M059J (cell line): Measurements from ENCODE around the gene MLLT10. TPM values are rescaled to one million over a fixed set of nuclear protein-coding genes. Genes with fewer than 3 reads are reported as not detected.
"Not testable (repeated sequence)": the region's sequence is repeated elsewhere in the genome, so short reads cannot be mapped to it uniquely, and the experiment has no call there.

Experiments used
- DNase-seq: peaks from one replicate; pipeline ENCODE4 v3.0.0-alpha.2; 2012; ENCODE audit warnings: low read depth
- total RNA-seq: library from RNA; depleted of rRNA; stranded (reverse); fragments of >200 nt; shearing (Covaris generic); gene quantifications from 2 replicates; pipeline ENCODE4 v1.2.3, GENCODE V29; 2014

MLLT10 gene
- total RNA-seq, 1 experiment from 2014 or later = 9.1 TPM

DNA sequence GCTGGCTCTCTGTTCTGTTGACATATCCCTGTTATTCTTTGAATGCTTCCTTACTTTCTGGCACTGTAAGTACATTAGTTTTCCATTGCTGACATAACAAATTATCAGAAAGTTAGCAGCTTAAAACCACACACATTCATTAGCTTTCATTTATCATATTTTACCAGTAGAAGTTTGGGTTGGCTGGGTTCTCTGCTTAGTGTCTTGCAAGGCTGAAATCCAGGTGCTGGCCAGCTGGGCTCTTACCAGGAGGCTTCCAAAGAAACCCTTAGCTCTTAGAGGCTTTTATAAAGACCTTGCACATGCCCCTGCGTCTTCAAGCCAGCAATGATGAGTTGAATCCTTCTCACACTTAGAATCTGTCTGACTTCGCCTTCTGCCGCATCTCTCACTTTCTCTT is 160.6 kb downstream of the MLLT10 start:
- DNase-seq = no peak

DNA sequence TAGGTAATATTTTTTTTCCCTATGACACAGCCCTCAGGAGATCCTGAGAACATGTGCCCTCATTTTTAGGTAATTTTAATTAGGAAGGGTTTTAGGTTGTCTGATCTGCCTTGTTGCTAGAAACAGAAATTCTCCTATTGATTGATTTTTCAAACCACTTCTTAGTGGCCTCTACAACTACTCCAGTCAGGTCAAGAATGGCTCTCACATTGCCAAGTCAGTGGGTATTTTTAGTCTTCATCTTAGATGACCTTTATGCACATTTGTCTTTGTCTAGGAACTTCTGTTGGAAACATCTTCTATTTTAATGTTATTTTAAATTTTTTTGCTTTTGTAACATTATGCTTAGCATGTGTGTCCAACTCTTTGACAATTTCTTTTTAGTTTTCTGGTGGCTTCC is 162.3 kb downstream of the MLLT10 start:
- DNase-seq = no peak

DNA sequence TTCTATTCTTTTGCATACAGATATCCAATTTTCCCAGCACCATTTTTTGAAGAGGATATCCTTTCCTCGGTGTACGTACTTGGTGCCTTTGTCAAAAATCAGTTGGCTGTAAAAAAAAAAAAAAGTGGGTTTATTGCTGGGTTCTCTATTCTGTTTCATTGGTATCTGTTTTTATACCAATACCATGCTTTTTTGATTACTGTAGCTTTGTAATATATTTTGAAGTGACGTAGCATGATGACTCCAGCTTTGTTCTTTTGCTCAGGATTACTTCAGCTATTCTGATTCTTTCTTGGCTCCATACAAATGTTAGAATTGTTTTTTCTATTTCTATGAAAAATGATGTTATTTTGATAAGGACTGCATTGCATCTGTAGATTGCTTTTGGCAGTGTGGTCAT is 165.5 kb downstream of the MLLT10 start:
- no peak for DNase-seq

DNA sequence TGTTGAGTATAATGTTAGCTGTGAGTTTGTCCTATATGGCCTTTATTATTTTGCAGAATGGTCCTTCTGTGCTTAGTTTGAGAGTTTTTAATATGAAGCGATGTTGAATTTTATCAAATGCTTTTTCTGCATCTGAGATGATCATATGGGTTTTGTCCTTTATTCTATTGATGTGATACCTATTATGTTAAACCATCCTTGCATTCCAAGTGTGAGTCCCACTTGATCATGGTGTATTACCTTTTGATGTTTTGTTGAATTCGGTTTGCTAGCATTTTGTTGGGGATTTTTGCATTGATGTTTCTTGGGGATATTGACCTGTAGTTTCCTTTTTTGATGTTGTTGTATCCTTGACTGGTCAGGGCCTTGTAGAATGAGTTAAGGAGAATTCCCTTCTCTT is 166.4 kb downstream of the MLLT10 start:
- no peak for DNase-seq

DNA sequence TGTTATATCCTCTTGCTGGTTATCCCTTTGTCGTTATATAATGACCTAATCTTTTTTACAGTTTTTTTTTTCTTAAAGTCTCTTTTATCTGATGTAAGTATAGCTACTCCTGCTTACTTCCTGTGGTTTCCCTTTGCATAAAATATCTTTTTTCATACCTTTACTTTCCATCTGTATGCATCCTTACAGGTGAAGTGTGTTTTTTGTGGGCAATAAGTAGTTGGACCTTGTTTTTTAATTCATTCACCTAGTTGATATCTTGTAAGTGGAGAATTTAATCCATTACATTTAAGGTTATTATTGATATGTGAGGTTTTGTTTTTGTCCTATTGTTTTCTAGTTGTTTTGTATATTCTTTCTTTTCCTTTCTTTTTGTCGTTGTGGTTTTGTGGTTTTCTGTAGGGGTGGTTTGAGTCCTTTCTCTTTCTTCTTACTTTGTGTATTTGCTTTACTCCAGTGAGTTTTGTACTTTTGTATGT is 168.6 kb downstream of the MLLT10 start:
- DNase-seq = peak; percentile 18

DNA sequence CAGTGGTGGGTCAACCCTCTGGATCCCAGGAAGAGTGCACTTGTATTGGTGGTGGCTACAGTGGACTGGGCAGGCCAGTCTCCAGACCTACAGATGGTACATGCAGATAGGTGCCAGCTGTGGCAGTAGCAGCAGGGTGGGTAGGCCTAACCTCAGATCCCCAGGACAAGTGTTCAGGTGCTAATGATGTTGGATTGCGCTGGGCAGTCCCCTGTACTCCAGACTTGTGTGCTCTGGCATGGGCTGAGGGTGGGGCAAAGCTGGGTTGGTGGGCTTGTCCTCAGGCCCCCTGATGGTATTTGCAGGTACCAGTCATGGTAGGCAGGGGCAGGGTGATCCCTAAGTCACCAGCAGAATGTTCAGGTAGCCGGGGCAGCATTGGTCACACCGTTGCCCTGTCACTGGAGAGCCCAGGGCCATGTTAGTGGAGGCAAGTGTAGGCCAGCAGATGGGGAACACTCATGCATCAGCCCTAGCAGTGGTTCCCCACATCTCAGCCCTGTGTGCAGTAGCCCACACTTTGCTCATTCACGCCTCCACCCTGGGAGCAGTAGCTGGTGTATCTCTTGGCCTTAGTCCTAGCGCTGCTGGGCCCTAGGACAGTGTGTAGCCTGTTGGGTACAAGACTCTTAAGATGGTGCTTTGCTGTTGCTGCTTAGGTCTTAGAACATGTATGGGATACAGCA is 171.3 kb downstream of the MLLT10 start:
- DNase-seq = no peak

DNA sequence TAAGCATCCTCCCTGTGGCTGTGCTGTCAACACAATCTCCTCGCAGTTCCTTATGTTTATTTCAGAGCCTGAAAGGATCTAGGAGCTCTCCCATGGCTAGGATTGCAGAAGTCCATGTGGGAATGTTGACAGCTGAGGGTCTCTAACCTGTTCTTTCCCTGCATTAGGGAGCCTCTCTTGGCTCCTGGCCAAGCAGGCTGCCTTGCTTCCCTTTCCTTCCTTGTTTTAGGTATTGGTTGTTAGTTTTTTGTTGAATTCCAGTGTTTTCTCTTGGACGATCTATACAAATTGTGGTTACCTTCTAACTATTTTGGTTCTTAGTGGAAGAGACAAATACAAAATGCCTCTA is 171.8 kb downstream of the MLLT10 start:
- DNase-seq = no peak

DNA sequence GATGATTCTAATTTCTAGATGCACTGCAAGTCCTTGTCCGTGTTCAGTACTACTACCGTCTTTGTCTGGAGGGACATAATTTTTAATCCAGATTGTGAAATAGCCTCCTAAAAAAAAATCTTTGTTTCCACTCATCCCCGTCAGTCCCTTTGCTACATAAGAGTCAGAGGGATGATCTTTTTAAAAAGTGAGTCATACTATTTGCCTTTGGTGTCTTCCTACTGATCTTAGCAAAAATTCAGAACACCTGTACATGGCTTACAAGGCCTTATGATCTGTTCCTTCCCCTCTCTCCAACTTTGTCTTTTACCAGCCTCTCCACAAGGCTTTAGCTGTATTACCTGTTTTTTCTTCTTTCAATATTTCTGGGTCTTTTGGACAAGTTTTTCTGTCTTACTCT is 173.5 kb downstream of the MLLT10 start:
- DNase-seq = no peak

DNA sequence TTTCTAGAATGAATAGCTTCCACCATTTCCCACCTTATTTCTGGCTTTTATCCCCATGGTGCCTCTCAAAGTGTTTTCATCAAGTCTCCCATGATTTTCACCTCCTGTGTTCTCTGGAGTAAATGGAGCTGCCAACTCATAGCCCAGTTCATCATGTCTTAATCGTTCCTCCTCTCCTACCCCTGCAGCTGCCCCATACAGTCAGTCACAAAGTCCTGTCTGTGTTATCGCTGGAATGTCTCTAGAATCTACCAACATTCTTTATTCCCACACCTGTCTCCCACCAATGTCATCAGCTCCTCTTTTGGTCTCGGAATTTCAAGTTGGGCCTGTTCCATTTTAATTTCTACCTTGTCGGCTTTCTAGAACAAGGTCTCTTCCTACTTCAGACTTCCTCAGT is 178.9 kb downstream of the MLLT10 start:
- no peak for DNase-seq

DNA sequence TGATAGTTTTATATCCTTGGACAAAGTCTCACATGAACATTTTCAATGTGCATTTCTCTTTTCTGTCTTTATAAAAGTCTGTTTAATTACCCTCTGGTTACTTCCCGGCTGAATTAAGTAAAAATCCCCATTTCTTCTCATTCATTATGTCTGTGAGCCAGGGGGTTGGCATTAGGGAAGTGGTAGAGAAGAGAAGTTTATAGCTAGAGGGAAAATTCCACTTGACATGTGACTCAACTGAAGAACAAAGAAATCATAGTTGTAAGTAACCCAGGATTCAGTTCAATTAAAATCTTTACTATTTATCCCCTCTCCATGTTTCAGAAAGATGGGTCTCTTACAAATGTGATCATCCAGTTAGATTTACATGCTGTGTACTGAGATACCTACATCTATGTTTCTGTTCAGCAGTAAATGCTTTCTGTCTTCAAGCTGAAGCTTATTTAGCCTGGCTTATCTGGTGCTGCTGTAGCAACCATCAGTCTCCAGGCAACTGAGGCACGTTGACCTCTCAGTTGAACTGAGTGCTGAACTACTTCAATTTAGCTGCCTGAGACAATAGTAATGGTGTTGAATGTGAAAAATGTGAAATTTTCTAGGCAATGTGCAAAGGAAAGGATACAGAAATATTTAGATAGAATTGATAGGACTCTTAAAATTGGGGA is 181.6 kb downstream of the MLLT10 start:
- DNase-seq = peak; percentile 76

DNA sequence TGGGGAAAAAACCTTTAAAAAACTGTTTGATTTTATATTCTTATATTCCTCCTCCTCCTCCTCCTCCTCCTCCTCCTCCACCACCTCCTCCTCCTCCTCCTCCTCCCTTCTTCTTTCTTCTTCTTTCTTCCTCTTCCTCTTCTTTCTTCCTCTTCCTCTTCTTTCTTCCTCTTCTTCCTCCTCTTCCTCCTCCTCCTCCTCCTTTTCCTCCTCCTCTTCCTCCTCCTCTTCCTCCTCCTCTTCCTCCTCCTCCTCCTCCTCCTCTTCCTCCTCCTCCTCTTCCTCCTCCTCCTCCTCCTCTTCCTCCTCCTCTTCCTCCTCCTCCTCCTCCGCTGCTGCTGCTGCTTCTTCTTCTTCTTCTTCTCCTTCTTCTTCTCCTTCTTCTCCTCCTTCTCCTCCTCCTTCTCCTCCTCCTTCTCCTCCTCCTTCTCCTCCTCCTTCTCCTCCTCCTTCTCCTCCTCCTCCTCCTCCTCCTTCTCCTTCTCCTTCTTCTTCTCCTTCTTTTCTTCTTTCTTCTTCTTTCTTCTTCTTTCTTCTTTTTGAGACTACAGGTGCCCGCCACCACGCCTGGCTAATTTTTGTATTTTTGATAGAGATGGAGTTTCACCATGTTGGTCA is 183.5 kb downstream of the MLLT10 start:
- DNase-seq = not testable (repeated sequence)

DNA sequence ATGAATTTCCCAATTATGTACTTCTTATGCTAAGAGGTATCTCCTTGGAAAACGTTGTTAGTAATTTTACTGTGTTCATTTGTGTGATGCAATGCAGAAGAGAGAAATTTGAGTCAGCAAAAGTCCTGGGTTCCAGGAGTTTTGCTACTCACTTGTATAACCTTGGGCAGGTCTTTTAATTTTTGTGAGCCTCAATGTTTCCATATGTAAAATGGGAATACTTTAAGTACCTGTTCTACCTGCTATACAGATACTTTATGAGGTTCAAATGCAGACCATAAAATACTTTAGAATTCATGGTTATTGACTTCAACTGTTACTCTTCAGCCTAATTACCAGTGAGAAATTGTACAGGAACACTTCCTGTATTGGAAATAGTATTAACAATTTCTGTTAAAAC is 185.5 kb downstream of the MLLT10 start:
- no peak for DNase-seq

DNA sequence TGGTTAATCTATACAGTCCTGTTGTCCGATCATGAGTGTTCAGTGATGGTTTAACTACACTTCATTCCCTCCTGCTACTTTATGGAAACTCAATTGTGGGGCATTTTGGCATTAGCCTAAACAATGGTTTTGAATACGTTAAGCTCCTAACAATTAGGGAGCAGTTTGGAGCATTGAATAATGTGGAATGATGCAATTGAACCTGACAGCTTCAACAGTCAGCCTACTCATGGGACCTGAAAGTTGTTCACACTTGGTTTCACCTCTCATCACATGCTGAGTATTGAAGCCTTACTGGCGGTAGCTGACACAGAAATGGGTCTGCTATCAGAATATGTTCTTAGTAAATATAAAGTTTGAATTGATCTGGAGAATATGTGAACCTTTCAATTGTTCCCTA is 186.1 kb downstream of the MLLT10 start:
- peak; percentile 38 for DNase-seq

DNA sequence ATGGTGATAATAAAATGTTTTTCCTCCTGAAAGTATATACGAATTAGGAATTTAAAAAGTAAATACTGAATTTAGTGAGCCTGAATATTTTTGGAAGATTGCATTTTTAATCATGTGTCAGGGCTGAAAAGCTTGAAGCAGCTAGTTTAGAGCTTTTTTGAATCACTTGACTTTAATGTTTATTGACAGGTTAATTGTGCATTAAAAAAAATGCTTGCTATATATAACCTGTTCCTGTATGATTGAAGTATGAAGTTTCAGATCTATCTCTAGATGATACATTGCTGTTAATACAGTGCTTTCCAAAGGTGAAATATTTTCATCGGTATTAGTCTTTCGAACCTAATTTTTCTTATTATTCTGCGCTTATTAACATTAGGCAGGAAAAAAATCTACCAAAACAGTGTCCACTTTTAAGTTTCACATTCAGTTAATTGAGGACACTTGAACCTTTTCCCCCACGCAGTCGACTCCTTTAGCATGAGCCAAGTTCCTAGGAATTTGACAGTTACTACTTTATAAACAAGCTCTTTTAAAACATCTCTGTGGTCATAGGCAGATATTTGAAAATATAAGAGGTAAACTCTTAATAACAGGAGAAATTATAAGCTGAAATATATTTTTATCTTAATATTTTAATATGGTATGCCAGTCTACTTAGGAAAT is 187.1 kb downstream of the MLLT10 start:
- DNase-seq = peak; percentile 53

DNA sequence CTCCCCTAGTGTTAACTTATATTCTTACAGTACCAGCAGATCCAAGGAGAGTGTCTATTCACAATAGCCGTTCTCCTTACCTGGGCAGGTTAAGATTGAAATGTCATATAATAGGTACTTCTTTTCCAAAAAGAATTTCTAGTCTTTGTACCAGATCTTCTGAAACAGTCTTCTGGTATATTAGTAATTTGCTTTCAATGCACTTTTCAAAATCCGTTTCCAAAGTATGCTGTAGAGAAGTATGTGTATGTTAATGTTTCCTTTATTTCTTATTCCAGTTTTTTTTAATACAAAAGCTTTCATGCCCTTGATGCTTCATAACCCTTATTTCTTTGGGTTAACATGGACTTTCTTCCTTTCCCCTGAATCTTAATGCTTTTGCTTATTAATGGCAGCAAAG is 188.2 kb downstream of the MLLT10 start:
- no peak for DNase-seq

DNA sequence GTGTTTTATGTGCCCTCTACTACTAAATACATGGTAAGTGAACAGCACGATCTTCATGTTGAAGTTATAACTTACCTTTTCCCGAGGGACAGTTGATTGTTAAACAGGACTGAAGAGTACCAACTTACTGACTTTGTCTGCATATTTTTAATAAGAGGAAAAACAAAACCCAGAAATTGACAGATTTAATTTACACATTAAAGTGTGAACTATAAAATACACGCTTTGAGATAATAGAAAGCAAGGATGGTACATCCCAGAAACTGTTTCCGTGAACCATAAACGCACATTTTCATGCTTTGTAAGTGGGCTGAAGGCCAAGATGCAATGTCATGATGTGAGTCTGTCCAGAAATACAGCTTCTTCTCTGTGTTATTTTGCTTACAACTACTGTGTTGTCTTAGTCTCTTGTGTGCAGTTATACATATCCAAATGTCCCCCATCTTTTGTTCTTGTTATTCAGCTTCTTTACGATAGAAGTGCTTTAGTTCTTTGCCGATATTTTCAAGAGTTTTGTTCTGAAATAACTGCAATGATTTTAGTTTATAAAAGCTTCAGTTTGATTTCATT is 190.1 kb downstream of the MLLT10 start:
- peak; percentile 14 for DNase-seq

DNA sequence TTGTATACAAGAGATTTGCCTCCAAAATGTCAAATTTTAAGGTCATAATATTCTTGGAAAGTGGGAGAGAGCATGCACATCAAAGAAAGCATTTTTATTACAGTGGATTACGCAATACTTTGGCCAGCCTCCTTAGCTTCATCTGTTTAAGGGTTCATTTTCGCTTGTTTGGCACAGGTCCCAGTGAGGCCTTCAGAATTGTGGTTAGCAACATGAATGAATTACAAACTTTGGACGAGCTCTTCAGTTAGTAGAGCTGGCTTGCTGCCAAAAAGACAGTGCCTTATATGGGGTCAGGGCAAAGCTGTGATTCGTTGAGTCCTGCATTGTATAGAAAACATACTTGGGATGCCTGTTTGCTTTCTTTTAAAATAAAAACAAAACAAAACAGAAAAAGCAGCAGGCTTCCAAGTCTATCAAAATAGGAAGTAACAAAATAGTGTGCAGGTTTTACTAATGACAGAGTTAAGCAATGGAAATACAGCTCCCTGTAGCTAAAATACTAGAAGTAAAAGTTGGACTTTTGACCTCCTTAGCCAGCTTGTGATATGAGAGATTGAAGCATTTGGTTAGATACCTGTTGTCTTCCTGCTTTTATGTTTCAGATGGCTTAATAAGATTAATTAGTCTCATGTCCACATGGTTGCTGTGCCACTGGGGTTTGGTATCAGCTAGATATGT is 190.8 kb downstream of the MLLT10 start:
- peak; percentile 97 for DNase-seq

DNA sequence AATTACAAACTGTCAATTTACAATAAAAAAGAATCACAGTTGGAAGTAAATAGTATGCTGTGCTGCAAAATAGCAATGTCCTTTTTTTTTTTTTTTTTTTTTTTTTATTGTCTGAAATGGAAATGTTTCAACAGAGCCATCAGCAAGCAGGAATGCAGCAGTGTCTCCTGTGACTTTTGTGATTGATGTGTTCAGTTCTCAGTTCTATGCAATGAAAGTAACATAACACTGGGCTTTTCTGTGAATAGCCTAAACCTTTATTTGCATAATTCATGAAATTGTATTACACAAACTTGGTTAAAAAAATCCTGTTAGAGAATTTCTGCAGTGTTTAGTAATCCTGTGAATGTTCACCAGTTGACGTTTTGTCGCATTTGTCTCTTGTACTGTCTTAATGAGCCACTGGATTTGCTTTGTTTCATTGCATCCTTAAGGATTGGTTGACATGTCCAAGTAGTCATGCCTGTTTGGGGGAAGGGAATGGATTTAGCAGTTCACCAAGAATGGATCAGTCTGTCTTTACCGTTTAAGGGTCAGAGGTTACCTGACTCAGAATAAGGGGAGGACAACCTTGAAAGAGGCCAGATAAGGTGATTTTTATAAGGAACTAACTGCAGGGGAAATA is 192.7 kb downstream of the MLLT10 start:
- peak; percentile 28 for DNase-seq

DNA sequence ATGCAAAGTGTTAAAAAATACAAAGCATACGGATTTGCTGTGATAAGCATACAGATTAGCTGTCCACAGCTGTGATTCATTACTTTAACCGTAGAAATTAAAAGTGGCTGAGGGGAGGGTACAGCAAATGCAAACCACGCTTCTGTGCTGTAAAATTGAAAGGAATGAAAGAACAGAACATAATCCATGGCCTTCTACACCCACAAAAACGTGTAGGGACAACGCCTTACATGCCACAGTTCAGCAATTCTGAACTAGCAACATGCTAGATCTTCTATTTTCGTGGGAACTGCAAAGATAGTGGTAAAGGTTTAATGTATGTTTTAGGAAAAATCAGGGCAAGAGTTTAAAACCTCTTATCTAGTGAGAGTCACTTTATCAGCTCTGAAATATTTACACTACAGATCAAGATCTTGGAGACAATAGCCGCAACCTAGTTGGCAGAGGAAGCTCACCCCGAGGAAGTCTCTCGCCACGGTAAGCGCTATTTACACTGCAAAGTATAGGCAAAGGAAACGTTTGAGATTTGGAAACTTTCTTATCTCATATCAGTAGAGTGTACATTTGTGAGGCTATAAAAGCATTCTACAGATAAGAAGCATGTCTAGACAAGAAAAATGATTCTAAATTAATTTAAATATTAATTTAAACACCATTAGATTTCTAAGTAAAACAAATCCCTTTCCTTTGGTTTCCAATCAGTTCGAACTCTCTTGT is 193.6 kb downstream of the MLLT10 start:
- DNase-seq = no peak

DNA sequence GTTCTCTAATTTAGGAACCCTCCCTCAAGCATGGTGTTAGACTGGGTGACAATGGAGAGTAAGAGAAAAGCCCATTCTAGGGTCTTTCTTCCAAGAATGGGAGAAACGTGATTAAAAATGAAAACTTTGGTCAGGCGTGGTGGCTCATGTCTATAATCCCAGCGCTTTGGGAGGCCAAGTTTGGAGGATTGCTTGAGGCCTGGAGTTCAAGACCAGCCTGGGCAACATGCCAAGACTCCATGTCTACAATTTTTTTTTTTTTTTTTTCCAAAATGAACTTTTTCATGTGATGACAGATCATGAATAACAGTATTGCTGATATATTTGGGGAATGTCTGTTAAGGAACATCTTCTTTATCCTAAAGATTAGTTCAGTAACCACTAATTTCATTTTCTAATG is 194.6 kb downstream of the MLLT10 start:
- no peak for DNase-seq
